Measurements from ENCODE around the gene CLCA2. TPM values are rescaled to one million over a fixed set of nuclear protein-coding genes. Genes with fewer than 3 reads are reported as not detected.
A peak's percentile ranks its signal among the peaks of the same experiment; 100 is the strongest.

The CLCA2 gene, protein sequence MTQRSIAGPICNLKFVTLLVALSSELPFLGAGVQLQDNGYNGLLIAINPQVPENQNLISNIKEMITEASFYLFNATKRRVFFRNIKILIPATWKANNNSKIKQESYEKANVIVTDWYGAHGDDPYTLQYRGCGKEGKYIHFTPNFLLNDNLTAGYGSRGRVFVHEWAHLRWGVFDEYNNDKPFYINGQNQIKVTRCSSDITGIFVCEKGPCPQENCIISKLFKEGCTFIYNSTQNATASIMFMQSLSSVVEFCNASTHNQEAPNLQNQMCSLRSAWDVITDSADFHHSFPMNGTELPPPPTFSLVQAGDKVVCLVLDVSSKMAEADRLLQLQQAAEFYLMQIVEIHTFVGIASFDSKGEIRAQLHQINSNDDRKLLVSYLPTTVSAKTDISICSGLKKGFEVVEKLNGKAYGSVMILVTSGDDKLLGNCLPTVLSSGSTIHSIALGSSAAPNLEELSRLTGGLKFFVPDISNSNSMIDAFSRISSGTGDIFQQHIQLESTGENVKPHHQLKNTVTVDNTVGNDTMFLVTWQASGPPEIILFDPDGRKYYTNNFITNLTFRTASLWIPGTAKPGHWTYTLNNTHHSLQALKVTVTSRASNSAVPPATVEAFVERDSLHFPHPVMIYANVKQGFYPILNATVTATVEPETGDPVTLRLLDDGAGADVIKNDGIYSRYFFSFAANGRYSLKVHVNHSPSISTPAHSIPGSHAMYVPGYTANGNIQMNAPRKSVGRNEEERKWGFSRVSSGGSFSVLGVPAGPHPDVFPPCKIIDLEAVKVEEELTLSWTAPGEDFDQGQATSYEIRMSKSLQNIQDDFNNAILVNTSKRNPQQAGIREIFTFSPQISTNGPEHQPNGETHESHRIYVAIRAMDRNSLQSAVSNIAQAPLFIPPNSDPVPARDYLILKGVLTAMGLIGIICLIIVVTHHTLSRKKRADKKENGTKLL
- 10 to 100 TPM in 2 of 12 donors, 1 to 10 TPM in 1, under 1 TPM in 2, not detected in 7; 0.14 to 46.8 (median 9.0) TPM for polyA plus RNA-seq (ENCODE audit: insufficient read length in 12 of 12)
- long read RNA-seq, donor 1, result 0 reads
- long read RNA-seq, donor 2, result 0 reads
- long read RNA-seq, donor 3, result 0 reads
- long read RNA-seq, donor 4, result 0 reads
- long read RNA-seq, donor 5, result 0 reads
- long read RNA-seq, donor 6, result 0 reads
- long read RNA-seq, donor 7, result 0 reads
- long read RNA-seq, donor 8, result 0 reads
- long read RNA-seq, donor 9, full-length matches to known transcripts, result 1 of 1 reads
- long read RNA-seq, donor 9, partial matches to known transcripts, result 0 of 1 reads
- long read RNA-seq, donor 9, other reads (novel, unspliced or antisense), result 0 of 1 reads
- long read RNA-seq, donor 10, result 0 reads
- long read RNA-seq, donor 11, result 0 reads

GRCh38 chr1:86423873-86424272 is at the start of gene CLCA2:
TSS of gene CLCA2 (plus strand) at chr1:86424171. CDS start at chr1:86424248, 77 bp downstream.
- no peak for DNase-seq

DNA sequence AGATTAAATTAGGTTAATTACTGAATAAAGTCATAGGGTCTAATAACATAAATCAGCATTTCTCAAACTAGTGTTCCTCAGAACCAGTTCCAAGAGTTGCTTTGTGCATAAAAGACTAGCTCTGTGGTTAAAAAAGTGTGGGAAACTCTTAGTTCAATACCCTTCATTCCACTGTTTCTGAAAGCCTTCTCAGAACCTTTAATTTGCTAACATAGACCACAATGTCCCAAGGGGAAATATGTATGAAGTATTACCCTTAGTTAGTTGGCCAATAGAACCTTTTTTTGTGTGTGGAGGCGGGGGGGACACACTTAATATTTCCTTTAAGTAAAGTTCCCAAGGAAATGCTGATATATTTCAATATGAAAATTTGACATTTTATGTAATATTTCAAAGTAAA is 48.3 kb upstream of the CLCA2 start:
- DNase-seq, result no peak

DNA sequence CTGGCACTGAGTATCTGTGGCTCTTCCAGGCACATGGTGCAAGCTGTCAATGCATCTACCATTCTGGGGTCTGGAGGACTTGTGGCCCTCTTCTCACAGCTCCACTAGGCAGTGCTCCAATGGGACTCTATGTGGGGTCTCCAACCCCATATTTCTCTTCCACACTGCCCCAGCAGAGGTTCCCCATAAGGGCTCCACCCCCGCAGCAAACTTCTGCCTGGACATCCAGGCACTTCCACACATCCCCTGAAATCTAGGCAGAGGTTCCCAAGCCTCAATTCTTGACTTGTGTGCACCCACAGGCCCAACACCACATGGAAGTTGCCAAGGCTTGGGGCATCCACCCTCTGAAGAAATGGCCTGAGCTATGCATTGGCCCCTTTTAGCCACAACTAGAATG is 46.6 kb upstream of the CLCA2 start:
- no peak for DNase-seq

- DNase-seq, result no peak
Measured at GRCh38 chr1:86378813-86379212, 45.2 kb upstream of the CLCA2 start.

GRCh38 chr1:86380257-86380861 is 43.6 kb upstream of the CLCA2 start:
- peak; percentile 74 for DNase-seq

- no peak for DNase-seq
Measured at GRCh38 chr1:86381223-86381622, 42.7 kb upstream of the CLCA2 start.

DNA sequence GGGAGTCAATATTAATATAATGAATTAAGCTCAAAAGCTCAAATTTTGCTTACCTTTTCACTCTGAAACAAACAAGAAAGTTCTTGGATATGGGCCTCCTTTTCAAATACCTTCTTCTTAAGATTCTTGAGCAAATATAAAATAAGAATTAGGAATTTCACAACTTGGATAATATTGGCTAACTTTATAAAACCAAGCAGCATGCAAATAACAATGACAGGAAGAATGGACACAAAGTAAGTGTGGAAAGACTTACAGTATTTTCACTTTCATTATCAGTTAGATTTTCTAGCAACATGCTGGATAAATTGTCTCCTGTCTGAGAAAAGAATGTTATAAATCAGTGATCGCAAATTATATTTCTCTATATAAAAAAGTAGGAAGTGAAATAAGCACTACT is 41.1 kb upstream of the CLCA2 start:
- DNase-seq, result no peak

DNA sequence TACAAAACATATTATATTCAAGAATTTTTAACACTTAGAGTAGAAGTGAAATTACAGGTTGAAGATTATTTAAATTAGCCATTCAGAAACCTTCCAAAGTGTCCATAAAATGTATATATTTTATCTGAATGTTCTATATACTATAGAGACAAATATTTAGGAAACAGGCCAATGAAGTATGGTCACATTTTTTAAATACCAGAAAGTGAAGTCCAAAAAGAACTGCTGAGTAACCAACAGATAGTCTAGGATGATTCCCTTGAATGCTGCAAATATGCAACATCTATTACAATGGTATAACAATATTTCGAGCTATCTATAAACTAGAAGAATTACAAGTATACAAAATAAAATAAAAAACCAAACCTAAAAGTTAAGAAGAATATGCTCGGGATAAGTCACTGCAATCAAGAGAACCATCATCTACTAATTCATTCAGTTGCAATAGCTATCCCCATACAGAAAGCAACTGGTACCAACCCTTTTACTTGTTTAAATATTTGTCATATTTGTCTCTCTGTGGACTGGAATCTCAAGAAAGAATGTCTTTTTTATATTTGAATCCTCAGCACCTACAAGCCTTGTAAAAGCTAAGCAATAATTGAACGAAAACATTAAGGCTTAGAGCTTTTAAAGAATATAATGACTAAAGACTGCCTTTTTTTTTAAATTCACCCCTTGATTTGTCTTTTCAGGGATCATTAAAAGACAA is 35.9 kb upstream of the CLCA2 start:
- no peak for DNase-seq

DNA sequence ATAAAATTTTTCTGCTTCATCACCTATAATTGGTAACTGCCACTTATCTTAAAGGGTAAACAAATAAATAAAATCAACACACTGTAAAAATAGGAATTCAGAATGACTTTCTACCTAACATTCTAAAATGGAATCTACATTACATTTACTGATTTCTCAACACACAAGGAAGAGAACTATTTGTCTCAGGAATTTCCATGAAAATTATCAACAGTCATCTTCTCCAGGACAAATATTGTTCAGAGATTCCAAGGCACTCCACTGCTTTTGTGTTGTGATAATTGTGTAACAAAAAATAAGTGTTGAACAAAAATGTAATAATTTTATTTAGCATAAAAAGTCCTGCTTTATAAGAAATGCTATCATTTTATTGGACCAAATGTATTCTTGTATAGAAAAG is 35.2 kb upstream of the CLCA2 start:
- no peak for DNase-seq

DNA sequence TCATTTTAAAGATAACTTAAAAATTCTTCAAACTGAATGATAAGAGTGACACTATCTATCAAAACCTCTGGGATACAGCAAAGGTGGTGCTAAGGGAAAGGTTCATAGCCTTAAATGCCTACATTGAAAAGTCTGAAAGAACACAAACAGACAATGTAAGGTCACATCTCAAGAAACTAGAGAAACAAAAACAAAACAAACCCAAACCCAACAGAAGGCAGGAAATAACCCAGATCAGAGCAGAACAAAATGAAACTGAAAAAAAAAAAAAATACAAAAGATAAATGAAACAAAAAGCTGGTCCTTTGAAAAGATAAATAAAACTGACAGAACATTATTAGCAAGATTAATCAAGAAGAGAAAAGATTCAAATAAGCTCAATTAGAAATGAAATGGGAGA is 34.7 kb upstream of the CLCA2 start:
- no peak for DNase-seq

DNA sequence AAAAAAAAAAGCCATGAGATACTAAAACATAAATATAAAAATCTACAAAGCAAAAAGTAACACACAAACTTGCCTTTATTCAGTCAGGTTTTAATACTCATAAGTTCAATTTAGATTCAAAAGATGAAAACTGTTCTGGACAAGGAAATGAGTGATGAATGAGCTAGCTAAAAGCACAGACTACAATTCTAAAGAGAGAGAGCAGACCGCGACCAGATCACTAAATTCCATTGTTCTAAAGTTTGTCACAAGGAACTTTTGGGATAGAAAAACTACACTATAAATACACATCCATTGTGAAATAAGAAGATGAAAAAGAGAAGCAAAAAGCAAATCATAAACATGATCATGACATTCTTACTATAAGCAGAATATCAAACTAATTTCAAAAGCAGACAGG is 29.6 kb upstream of the CLCA2 start:
- no peak for DNase-seq

DNA sequence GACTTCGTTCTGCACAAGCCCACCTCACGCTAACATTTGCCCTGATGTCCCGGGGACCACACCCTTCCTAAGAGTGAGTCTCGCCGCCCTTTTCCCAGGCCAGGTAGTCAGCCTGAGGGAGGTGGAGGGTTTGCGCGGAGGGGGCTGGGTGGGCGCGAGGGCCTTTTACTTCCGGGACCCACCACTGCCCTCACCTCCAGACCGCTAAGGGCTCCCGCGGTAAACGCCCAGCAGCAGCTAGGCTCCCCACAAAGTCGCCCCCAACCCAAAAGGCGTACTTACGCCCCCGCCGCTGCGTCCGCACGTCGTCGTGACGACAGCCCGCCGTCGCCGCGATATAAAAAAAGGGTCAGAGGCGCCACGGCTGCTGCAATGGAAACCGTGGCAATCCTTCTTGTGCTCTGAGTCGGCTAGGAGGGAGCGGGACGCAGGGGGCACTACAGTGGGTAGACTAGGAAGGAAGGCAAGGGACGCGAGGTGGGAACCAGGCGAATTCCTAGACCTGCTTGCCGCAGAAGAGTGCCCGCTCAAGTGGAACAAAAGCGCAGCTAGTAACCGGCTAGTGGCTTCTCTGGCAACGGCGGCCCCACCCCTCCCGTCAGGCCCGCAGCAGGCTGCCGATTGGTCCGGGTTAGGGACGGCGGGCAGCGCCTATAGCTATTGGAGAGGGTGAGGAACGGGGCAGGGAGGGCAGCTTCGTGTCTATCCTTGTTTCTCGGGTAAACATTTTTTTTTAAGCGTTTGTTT is 28.0 kb upstream of the CLCA2 start, which contains the start of gene ODF2L:
Gene ODF2L, minus strand, starts transcription at position 573 of the 747 bp plus-strand sequence. CDS start 9,296 bp downstream, outside the sequence.
- DNase-seq, result peak; percentile 81

DNA sequence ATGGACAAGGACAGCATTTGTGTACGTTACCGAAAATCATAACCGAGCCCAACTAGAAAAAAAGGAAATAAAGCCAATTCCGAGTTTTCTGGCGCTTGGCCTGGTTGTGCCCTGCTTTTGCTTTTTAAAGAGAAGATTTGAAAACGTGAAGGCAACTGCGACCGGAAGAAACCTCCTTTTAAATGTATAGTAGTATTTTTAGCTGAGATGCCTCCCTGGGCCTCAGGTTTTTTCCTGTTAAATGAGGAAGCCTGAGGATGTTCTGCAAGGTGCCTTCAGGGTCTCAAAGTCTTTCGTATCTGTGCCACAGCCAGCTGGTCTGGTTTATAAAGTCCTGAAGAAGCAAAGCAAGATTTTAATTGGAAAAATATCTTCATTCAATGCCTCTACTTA is 27.5 kb upstream of the CLCA2 start:
- DNase-seq, result no peak

- DNase-seq, result no peak
Measured at GRCh38 chr1:86409416-86410021, 14.5 kb upstream of the CLCA2 start.

GRCh38 chr1:86410879-86411278 is 13.1 kb upstream of the CLCA2 start:
- no peak for DNase-seq

- no peak for DNase-seq
Measured at GRCh38 chr1:86416343-86416742, 7.6 kb upstream of the CLCA2 start.

DNA sequence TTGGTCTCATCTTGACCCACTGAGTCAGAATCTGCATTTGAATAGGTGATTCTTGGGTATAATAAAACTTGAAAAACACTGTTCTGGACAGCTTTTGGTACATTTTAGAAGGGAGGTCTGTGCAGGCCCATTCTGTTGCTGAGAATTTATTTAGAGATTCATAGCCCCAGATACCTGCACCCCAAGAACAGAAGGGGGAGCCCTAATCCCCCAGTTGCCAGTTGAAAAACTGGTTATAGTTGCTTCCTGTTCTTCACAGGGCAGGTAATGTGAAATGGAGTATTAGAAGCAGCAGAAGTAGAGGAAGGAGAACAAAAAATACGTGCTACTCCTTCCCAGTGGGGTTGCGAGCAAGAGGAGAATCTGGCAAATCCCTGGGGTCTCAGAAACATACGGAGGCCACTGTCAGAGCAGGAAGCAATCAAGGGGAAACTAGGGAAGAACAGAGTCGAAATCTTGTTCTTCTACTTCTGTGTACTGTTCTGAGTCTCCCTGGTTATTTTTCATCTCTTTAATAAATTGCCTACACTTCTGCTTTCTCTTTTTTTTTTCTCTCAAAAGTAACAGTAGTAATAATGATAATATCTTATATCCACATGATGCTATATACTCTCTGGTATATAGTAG is 4.6 kb upstream of the CLCA2 start:
- peak; percentile 13 for DNase-seq

GRCh38 chr1:86421601-86422280 is 2.2 kb upstream of the CLCA2 start:
- DNase-seq, result no peak
